Fibroblast of villous mesenchyme (primary cell): ENCODE results near the gene OLFM4. TPM values are rescaled to one million over a fixed set of nuclear protein-coding genes. Genes with fewer than 3 reads are reported as not detected.

Experiments
- DNase-seq: peaks from one replicate; pipeline ENCODE4 v3.0.0-alpha.2; 2010; ENCODE audit warnings: low read depth
- H3K4me3 ChIP-seq: 2 replicates; pipeline ENCODE4 v1.5.1; 2011; ENCODE audit warnings: low read depth, mild to moderate bottlenecking, low read length
- CTCF ChIP-seq: IDR thresholded peaks from 2 replicates; pipeline ENCODE4 v1.5.1; 2012; ENCODE audit warnings: low read depth, mild to moderate bottlenecking, low read length; ENCODE audit not compliant: insufficient read depth
- total RNA-seq: library from RNA; depleted of rRNA; stranded (reverse); fragments of >200 nt; gene quantifications from 2 replicates; pipeline ENCODE4 v1.2.3, GENCODE V29; 2012

The OLFM4 gene
- total RNA-seq, 1 donor: under 0.01 TPM

DNA sequence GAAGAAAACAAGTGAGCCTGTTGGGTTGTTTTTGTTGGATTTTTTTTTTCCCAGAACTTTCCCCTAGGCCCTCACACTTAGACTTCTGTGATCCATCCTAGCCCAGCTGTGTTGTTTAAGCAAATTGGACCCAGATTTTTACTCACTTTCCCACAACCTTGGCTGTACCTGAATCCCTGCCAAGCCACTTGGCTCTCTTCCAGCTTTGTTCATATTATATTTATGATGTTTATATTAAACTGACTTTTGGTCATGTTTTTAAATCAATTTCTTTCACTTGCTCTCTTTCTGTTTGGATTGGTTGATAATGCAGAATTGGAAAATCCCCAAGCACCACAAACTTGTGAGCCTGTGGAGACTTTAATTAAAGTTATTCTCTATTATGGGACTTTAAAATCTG, 16.6 kb downstream of the OLFM4 start:
- no peak for TF ChIP-seq CTCF
- no peak overlapping the region for H3K4me3 ChIP-seq
- DNase-seq: no peak

- no peak for DNase-seq
- TF ChIP-seq CTCF: no peak
- H3K4me3 ChIP-seq: no peak overlapping the region
Measured at GRCh38 chr13:53048880-53049279, 20.3 kb downstream of the OLFM4 start.

DNA sequence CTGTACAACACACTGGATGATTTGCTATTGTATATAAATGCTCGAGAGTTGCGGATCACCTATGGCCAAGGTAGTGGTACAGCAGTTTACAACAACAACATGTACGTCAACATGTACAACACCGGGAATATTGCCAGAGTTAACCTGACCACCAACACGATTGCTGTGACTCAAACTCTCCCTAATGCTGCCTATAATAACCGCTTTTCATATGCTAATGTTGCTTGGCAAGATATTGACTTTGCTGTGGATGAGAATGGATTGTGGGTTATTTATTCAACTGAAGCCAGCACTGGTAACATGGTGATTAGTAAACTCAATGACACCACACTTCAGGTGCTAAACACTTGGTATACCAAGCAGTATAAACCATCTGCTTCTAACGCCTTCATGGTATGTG, 21.5 kb downstream of the OLFM4 start:
- no peak overlapping the region for H3K4me3 ChIP-seq
- TF ChIP-seq CTCF: no peak
- DNase-seq: no peak

- H3K4me3 ChIP-seq: no peak overlapping the region
- no peak for DNase-seq
- no peak for TF ChIP-seq CTCF
Measured at GRCh38 chr13:53052675-53053074, 24.1 kb downstream of the OLFM4 start.

DNA sequence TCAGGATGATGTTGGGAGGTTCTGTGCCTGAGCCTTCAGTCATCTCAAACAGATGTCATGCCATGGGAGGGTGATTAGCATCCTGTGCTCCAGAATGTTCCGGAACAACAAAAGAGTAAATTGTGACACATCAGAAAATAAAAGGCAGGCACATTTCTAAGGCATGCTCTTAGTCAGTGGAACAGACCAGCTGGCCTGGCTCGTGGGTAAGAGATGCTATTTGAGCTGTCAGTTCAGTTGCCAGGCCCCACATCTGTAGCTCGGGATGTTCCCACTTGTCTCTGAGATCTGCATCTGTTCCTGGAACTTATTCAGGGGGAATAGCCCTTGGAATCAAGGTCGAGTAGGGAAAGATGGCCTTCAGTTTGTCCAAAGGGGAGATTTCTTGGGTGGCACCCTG, 26.0 kb downstream of the OLFM4 start:
- TF ChIP-seq CTCF: no peak
- H3K4me3 ChIP-seq: no peak overlapping the region
- no peak for DNase-seq

DNA sequence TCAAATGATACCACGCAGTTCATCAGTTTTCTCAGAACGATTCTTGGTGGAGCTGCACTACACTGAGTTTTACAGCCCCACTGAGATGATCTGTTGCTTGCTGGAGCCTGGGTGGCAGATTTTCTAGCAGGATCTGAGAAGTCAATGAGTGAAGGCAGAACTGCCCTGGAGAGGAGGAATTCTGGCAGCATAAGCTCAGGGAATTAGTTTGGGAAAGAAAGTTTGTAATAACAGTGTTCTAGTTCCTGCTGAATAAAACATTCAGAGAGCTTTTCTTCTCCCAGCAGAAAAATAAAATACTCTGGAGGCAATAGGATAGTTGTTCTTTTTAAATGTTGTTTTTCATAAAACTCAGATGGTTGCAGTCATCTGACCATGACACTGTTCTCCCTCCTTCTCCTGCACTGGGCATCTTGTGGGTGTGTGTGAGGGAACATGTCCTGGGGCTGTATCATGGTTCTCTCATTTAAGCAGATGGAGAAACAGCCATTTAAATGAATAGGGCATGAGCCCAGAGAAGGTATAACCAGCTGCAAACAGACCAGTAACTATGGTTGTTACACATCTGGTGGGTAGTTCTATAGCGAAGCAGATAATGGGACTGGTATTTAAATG, 29.6 kb downstream of the OLFM4 start:
- TF ChIP-seq CTCF: no peak
- no peak overlapping the region for H3K4me3 ChIP-seq
- no peak for DNase-seq

- DNase-seq: no peak
- TF ChIP-seq CTCF: no peak
- no peak overlapping the region for H3K4me3 ChIP-seq
Measured at GRCh38 chr13:53060840-53061490, 32.4 kb downstream of the OLFM4 start.
